Stimulated activated CD4-positive, alpha-beta T cell treated with anti-CD3 and anti-CD28 coated beads, Interleukin-15, amount 100 ng/mL, for 24 hours (primary cell): ENCODE data around the gene TBC1D3B.
A peak's percentile ranks its signal among the peaks of the same experiment; 100 is the strongest.
"Not testable (repeated sequence)": the region's sequence is repeated elsewhere in the genome, so short reads cannot be mapped to it uniquely, and the experiment has no call there.

Experiments
- DNase-seq: peaks from one replicate; pipeline ENCODE4 v3.0.0-alpha.2; 2020

The TBC1D3B gene

DNA sequence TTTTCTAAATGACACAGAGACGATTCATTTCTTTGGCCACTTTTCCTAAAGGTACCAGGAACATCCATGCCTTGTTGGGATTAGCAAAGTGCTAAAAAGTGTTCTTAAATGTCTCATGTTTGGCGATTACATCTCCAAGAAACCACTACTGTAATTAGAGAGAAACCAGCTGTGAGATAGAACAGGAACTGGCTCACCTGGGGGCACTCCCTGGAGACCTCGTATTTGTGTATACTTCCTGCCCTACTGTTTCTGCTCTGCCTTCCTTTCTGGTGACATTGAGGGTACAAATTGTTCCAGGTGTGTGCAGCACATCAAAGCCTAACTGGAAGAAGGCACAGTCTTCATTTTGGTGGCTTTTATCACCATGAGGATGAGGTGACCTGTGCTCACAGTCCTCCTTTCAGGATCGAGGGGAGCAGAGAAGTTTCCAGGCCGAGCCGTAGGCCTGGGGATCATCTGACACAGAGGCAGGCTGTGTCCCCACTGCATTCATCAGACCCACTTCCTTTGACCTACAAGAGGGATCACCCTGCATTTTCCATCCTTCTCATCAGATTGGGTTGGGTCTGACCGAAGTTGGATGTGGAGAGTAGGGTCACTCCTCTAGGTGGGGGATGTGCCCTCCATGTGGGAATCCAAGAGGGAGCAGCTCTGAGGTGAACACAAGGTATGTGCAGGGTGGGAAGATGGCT is 49.1 kb downstream of the TBC1D3B start:
- no peak for DNase-seq

DNA sequence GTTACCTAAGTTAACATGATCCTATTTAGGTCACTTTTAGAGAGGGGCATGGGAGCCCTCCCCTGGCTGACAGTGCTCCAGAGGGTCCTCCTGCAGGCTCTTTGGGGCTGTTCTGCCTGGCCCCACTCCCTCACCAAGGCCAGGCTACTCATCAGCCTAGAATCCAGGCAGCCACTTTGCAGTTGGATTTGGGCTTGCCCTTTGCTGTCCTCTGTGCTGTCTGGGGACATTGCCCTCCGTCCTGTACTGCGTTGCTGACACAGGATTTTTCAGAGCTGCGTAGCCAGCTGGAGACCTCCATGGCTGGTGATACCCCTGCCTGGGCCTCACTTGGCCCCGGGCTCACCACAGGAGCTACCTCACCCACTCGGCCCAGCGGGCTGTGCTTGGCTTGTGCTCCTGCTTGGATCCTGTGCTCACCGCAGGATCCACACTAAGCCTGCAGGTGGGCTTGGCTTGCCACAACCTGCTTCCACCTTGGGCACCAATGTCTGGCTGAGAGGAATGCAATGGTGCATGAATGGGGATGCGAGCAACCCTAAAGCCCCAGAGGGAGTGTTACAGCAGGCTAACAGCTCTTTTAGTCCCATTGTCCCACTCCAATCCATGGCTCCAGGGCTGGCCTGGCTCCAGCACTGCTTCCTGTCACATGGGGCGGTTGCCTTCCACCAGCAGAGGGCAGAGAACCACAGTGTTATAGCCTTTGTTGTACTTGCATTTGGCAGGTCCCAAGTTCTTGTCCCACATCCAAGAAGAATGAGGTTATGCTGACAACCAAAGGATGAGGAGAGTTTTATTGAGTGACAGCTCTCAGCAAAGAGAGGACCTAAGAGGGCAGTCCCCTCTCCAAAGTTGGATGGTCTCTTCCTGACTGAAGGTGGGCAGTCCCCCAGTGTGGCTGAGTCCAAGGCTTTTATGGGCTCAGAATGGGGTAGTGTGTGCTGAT is 51.3 kb downstream of the TBC1D3B start:
- no peak for DNase-seq

DNA sequence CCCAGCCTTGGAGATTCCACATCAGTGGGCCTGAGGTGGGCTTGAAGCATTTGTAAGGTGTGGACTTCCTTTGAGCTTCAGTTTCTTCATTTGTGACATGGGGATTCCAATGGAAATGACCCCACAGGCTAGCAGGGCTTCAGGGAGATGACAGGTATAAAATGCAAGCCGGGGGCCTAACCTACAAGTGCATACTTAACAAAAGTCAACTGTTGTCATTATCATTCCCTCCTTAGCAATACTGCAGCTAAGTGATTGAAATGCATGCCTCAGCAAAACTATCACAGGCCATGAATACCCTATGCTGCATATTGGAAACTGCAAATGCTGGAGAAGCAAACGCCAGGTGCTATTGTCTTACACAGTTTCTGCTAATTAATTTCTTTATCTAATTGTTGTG is 53.0 kb downstream of the TBC1D3B start:
- no peak for DNase-seq

DNA sequence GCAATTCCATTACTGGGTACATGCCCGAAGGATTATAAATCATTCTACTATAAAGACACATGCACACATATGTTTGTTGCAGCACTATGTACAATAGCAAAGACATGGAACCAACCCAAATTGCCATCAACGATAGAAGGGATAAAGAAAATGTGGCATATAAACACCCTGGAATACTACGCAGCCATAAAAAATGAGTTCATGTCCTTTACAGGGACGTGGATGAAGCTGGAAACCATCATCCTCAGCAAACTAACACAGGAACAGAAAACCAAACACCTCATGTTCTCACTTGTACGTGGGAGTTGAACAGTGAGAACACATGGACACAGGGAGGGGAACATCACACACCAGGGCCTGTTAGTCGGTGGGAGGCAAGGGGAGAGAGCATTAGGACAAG is 55.3 kb downstream of the TBC1D3B start:
- DNase-seq, result not testable (repeated sequence)

DNA sequence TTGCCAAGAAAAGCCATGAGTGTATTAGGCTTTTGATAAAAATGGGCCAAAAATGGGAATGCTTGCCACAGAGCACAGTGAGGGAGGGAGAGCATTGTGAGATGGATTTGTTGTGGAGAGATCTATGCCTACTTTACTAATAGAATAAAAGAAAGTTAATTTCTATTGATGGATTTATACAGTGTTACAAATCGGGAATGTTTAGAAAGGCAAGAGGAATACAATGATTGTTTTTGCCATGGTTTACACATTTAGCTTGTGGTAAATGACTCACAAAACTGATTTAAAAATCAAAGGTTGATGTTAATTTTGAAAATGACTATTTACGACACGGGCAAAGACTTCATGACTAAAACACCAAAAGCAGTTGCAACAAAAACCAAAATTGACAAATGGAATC is 56.2 kb downstream of the TBC1D3B start:
- DNase-seq, result no peak

DNA sequence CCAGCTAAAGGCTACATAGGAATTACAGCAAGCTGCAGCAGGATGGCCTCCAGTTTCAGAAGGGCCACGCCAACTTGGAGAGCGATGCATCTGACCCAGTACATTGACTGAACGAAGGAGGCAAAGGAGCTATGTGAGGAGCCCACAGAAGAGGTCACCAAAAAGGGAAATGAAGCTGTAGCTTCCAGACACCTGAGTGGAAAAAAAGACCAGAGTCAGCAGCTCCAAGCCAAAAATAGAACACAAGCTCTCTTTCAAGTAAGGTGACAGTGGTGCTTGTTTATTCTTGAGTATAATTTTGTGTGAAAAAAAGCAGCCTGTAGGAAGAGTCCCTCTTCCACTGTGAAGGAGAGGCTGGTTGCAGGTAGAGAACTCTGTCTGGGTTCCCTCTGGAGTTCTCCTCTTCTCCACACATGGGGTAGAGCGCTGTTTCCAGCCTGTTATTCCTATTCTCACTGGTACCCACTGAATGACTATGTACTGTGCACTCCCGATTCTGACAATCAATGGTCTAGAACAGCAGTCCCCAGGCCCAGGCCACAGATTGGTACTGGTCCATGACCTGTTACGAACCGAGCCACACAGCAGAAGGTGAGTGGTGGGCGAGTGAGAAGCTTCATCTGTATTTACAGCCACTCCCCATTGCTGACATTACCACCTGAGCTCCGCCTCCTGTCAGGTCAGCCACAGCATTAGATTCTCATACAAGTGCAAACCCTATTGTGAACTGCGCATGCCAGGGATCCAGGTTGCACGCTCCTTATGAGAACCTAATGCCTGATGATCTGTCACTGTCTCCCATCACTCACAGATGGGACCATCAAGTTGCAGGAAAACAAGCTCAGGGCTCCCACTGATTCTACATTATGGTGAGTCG is 57.7 kb downstream of the TBC1D3B start:
- no peak for DNase-seq

DNA sequence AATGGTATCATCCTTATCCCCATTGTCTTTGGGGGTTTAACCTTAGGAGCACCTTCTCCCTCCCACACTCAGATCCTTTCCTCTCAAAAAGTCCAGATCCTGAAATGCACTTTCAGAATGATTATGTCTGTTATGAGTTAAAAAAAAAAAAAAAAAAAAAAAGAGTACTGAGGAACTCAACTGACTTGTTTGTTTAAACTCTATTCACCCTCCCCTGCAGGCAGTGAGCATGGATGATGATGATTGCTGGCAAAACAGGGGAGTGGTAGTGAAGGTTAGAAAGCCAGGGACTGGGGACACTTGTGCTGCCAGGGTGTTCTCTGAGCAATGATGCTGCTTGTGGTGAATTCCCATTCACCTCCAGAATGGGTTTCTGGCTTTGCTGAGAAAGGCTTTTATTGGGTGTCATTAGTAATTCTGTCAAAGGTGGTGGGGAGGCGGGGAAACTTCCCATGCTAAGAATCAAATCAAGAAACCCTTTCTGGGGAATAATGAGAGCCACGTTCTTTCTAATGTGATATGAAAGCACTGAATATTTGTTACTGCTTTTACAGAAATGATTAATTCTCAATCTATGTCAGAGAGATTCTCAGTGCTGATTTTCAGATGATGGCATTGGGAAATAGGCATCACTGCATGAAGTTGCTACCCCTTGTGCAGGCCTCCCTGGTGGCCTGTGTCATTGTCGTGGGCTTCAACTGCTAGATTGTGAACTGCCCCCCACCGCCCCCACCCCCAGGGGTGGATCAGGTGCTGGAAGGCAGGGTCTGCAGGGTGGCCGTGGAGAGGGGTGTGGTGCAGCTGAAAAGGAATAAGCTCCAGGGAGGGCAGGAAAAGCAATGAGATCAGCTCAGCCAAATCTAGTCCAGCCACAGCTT is 58.7 kb downstream of the TBC1D3B start:
- peak; percentile 64 for DNase-seq
